ENCODE measurements around the gene ATP2B2. TPM values are rescaled to one million over a fixed set of nuclear protein-coding genes. Genes with fewer than 3 reads are reported as not detected.
A peak's percentile ranks its signal among the peaks of the same experiment; 100 is the strongest.

Gene ATP2B2
- total and polyA plus RNA-seq, 2 experiments from 2014 or later = 0.42 to 0.63 TPM

DNA sequence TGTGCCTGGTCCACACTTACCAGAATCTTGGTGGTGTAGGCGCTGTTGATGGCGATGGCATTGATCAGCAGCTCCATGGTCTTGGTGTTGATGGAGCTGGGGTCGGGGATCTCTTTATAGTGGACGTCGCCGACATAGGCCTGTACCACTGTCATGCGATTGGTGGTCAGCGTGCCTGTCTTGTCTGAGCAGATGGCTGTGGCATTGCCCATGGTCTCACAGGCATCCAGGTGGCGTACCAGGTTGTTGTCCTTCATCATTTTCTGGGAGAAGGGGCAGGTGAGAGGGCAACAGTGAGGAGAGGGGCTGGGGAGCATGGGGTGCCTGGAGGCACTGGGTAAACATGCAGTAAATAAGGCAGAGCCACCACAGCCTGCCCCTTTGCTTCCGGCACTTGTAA, 133.6 kb downstream of the ATP2B2 start:
- Histone ChIP-seq H3K79me2 (replicated peaks; ENCODE audit: insufficient read depth) (no peaks in the 10 kb centered on the region), H3K4me3 (no peak overlapping the region), H2AFZ (no peak overlapping the region), H3K36me3 (ENCODE audit: insufficient read depth) (no peaks in the 10 kb centered on the region), H3K9me2 (ENCODE audit: insufficient read depth) (peaks cover 10% of the 10 kb centered on the region; the same call in 1 of the 2 replicates), H3F3A (replicated peaks; ENCODE audit: low read depth) (no peaks in the 10 kb centered on the region), H3K27ac (ENCODE audit: low read depth) (no peak overlapping the region), H3K27me3 (ENCODE audit: insufficient read depth) (no peaks in the 10 kb centered on the region), H3K4me2 (no peak overlapping the region), H4K20me1 (replicated peaks; ENCODE audit: insufficient read depth) (no peaks in the 10 kb centered on the region), H3K4me1 (ENCODE audit: insufficient read depth) (0 out of 2 replicates have a peak, but pooled peaks cover under 1% of the 10 kb centered on the region)
- Mint-ChIP-seq H3K36me3 (ENCODE audit: low read depth) (0 out of 3 replicates have a peak, but pooled peaks cover 3% of the 10 kb centered on the region), H3K4me1 (peaks cover 32% of the 10 kb centered on the region), H3K27ac (no peak overlapping the region), H3K4me3 (no peak overlapping the region), H3K9me3 (peaks cover 7% of the 10 kb centered on the region; the same call in 2 of the 3 replicates), H3K27me3 (ENCODE audit: insufficient read depth, low read depth, poor library complexity) (peaks cover 3% of the 10 kb centered on the region)
- TF ChIP-seq ZNF114 (CRISPR knock-in tag; IDR thresholded peaks at IDR 0.05) = no peak
- no peak for TF ChIP-seq JUNB (IDR thresholded peaks at IDR 0.05; ENCODE audit: unreplicated experiment)
- no peak for TF ChIP-seq CREB1 (CRISPR knock-in tag; IDR thresholded peaks at IDR 0.05; ENCODE audit: low read depth)
- no peak for TF ChIP-seq ZNF331 (CRISPR knock-in tag; IDR thresholded peaks at IDR 0.05; ENCODE audit: low read depth)
- TF ChIP-seq, protein P1, sequence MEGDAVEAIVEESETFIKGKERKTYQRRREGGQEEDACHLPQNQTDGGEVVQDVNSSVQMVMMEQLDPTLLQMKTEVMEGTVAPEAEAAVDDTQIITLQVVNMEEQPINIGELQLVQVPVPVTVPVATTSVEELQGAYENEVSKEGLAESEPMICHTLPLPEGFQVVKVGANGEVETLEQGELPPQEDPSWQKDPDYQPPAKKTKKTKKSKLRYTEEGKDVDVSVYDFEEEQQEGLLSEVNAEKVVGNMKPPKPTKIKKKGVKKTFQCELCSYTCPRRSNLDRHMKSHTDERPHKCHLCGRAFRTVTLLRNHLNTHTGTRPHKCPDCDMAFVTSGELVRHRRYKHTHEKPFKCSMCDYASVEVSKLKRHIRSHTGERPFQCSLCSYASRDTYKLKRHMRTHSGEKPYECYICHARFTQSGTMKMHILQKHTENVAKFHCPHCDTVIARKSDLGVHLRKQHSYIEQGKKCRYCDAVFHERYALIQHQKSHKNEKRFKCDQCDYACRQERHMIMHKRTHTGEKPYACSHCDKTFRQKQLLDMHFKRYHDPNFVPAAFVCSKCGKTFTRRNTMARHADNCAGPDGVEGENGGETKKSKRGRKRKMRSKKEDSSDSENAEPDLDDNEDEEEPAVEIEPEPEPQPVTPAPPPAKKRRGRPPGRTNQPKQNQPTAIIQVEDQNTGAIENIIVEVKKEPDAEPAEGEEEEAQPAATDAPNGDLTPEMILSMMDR (conservative IDR thresholded peaks at IDR 0.05; ENCODE audit: low read depth in 2 of 2) = no peak
- TF ChIP-seq NANOG (IDR thresholded peaks at IDR 0.05; ENCODE audit: borderline replicate concordance) = no peak
- TF ChIP-seq EZH2 (IDR thresholded peaks at IDR 0.05; ENCODE audit: low read depth, unreplicated experiment) = no peak
- no peak for TF ChIP-seq EZH2phosphoT487 (IDR thresholded peaks at IDR 0.05; ENCODE audit: unreplicated experiment)
- TF ChIP-seq REST (IDR thresholded peaks at IDR 0.05; ENCODE audit: unreplicated experiment) = no peak
- no peak for TF ChIP-seq POLR2AphosphoS5 (IDR thresholded peaks at IDR 0.05; ENCODE audit: low read depth)
- TF ChIP-seq, protein P2, sequence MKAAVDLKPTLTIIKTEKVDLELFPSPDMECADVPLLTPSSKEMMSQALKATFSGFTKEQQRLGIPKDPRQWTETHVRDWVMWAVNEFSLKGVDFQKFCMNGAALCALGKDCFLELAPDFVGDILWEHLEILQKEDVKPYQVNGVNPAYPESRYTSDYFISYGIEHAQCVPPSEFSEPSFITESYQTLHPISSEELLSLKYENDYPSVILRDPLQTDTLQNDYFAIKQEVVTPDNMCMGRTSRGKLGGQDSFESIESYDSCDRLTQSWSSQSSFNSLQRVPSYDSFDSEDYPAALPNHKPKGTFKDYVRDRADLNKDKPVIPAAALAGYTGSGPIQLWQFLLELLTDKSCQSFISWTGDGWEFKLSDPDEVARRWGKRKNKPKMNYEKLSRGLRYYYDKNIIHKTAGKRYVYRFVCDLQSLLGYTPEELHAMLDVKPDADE (IDR thresholded peaks at IDR 0.05) = no peak
- TF ChIP-seq, protein P3, sequence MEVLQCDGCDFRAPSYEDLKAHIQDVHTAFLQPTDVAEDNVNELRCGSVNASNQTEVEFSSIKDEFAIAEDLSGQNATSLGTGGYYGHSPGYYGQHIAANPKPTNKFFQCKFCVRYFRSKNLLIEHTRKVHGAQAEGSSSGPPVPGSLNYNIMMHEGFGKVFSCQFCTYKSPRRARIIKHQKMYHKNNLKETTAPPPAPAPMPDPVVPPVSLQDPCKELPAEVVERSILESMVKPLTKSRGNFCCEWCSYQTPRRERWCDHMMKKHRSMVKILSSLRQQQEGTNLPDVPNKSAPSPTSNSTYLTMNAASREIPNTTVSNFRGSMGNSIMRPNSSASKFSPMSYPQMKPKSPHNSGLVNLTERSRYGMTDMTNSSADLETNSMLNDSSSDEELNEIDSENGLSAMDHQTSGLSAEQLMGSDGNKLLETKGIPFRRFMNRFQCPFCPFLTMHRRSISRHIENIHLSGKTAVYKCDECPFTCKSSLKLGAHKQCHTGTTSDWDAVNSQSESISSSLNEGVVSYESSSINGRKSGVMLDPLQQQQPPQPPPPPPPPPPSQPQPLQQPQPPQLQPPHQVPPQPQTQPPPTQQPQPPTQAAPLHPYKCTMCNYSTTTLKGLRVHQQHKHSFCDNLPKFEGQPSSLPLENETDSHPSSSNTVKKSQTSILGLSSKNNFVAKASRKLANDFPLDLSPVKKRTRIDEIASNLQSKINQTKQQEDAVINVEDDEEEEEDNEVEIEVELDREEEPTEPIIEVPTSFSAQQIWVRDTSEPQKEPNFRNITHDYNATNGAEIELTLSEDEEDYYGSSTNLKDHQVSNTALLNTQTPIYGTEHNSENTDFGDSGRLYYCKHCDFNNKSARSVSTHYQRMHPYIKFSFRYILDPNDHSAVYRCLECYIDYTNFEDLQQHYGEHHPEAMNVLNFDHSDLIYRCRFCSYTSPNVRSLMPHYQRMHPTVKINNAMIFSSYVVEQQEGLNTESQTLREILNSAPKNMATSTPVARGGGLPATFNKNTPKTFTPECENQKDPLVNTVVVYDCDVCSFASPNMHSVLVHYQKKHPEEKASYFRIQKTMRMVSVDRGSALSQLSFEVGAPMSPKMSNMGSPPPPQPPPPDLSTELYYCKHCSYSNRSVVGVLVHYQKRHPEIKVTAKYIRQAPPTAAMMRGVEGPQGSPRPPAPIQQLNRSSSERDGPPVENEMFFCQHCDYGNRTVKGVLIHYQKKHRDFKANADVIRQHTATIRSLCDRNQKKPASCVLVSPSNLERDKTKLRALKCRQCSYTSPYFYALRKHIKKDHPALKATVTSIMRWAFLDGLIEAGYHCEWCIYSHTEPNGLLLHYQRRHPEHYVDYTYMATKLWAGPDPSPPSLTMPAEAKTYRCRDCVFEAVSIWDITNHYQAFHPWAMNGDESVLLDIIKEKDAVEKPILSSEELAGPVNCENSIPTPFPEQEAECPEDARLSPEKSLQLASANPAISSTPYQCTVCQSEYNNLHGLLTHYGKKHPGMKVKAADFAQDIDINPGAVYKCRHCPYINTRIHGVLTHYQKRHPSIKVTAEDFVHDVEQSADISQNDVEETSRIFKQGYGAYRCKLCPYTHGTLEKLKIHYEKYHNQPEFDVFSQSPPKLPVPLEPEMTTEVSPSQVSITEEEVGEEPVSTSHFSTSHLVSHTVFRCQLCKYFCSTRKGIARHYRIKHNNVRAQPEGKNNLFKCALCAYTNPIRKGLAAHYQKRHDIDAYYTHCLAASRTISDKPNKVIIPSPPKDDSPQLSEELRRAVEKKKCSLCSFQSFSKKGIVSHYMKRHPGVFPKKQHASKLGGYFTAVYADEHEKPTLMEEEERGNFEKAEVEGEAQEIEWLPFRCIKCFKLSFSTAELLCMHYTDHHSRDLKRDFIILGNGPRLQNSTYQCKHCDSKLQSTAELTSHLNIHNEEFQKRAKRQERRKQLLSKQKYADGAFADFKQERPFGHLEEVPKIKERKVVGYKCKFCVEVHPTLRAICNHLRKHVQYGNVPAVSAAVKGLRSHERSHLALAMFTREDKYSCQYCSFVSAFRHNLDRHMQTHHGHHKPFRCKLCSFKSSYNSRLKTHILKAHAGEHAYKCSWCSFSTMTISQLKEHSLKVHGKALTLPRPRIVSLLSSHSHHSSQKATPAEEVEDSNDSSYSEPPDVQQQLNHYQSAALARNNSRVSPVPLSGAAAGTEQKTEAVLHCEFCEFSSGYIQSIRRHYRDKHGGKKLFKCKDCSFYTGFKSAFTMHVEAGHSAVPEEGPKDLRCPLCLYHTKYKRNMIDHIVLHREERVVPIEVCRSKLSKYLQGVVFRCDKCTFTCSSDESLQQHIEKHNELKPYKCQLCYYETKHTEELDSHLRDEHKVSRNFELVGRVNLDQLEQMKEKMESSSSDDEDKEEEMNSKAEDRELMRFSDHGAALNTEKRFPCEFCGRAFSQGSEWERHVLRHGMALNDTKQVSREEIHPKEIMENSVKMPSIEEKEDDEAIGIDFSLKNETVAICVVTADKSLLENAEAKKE (CRISPR knock-in tag; IDR thresholded peaks at IDR 0.05) = no peak
- no peak for TF ChIP-seq STAT1 (IDR thresholded peaks at IDR 0.05; ENCODE audit: unreplicated experiment)
- DNase-seq (ENCODE audit: low spot score) (no peak), ATAC-seq (peak; percentile 20; the same call in 2 of the 3 replicates)

All from GM23338 (cell line).